Measurements from ENCODE around the gene SF3B6. TPM values are rescaled to one million over a fixed set of nuclear protein-coding genes. Genes with fewer than 3 reads are reported as not detected.

Gene SF3B6
- 10 to 100 TPM; 21.4 to 42.8 TPM for total RNA-seq

GRCh38 chr2:24075915-24076848 is at the start of gene SF3B6:
Gene SF3B6, minus strand, starts transcription at chr2:24076326. Its CDS starts 97 bp downstream, at chr2:24076229.
- TF ChIP-seq POLR2A (IDR thresholded peaks at IDR 0.05) (peak in 2 of 3 donors; percentile 51 to 65), CTCF (IDR thresholded peaks at IDR 0.05) (peak in 1 of 7 experiments; percentile 7)
- H3K4me3 ChIP-seq: peak within 1 kb of the TSS; percentile 47 to 86
- peaks cover 0 to 6% of the 10 kb centered on the region in 2 donors for H3K36me3 ChIP-seq (replicated peaks in 1 of 2; ENCODE audit: insufficient read depth in 1 of 2, low read depth in 2 of 2)
- DNase-seq: peak; percentile 100
- WGBS, 2 donors: 0 to 1% methylated on average over 41 to 62 of the region's 64 CpGs
- no peaks in the 10 kb centered on the region for H3K9me3 ChIP-seq
- intact Hi-C loops (cut with DNase I): no loop called here
- peak within 1 kb of the TSS; percentile 89 to 94 (median 92) for H3K27ac ChIP-seq
- H3K4me1 ChIP-seq: peaks cover 26% of the 10 kb centered on the region
- ATAC-seq: peak; percentile 91
- H3K27me3 ChIP-seq: no peaks in the 10 kb centered on the region

- WGBS, 2 donors: 10 to 21% methylated on average over 4 to 9 of the region's 9 CpGs
- DNase-seq: no peak
- peak overlapping the region; percentile 36 to 59 for H3K4me3 ChIP-seq
- H3K27ac ChIP-seq: peak overlapping the region; percentile 80 to 91 (median 82)
- H3K36me3 ChIP-seq (replicated peaks in 1 of 2; ENCODE audit: insufficient read depth in 1 of 2, low read depth in 2 of 2): no peaks in the 10 kb centered on the region
- H3K9me3 ChIP-seq: no peaks in the 10 kb centered on the region
- peak; percentile 6 for ATAC-seq
- no peaks in the 10 kb centered on the region for H3K27me3 ChIP-seq
- intact Hi-C loops (cut with DNase I): no loop called here
- H3K4me1 ChIP-seq: peaks cover 12% of the 10 kb centered on the region
- TF ChIP-seq POLR2A (IDR thresholded peaks at IDR 0.05) (no peak), CTCF (IDR thresholded peaks at IDR 0.05) (no peak)
Measured at GRCh38 chr2:24123922-24124580, 47.9 kb upstream of the SF3B6 start.

GRCh38 chr2:24123195-24123921 is 47.2 kb upstream of the SF3B6 start, which contains the start of the genes FAM228B and PFN4:
Gene FAM228B, plus strand, starts transcription at chr2:24123469. Its CDS starts 893 bp downstream, at chr2:24124362.
Gene PFN4, minus strand, starts transcription at chr2:24123334. Its CDS starts 799 bp downstream, at chr2:24122535.
- Histone ChIP-seq H3K4me3 (peak within 1 kb of the TSS; percentile 36 to 59), H3K4me1 (peaks cover 12% of the 10 kb centered on the region), H3K27me3 (no peaks in the 10 kb centered on the region), H3K36me3 (replicated peaks in 1 of 2; ENCODE audit: insufficient read depth in 1 of 2, low read depth in 2 of 2) (no peaks in the 10 kb centered on the region), H3K9me3 (no peaks in the 10 kb centered on the region), H3K27ac (peak within 1 kb of the TSS; percentile 80 to 91 (median 82))
- TF ChIP-seq CTCF (IDR thresholded peaks at IDR 0.05): no peak
- TF ChIP-seq POLR2A (IDR thresholded peaks at IDR 0.05): peak; percentile 74 to 79 (median 74)
- 0% methylated on average over 1 to 87 of the region's 103 CpGs for WGBS, 2 donors
- ATAC-seq: peak; percentile 98
- DNase-seq: peak; percentile 87 to 91 (median 89)
- intact Hi-C loops (cut with DNase I): no loop called here

- intact Hi-C loops (cut with DNase I): no loop called here
- Histone ChIP-seq H3K27ac (peak overlapping the region; percentile 80 to 91 (median 82)), H3K27me3 (no peaks in the 10 kb centered on the region), H3K4me1 (peaks cover 12% of the 10 kb centered on the region), H3K36me3 (replicated peaks in 1 of 2; ENCODE audit: insufficient read depth in 1 of 2, low read depth in 2 of 2) (no peaks in the 10 kb centered on the region), H3K4me3 (peak overlapping the region; percentile 36 to 59), H3K9me3 (no peaks in the 10 kb centered on the region)
- WGBS, 2 donors: 9 to 14% methylated on average over 10 to 15 of the region's 15 CpGs
- ATAC-seq (peak; percentile 2), DNase-seq (no peak)
- TF ChIP-seq POLR2A (IDR thresholded peaks at IDR 0.05) (no peak), CTCF (IDR thresholded peaks at IDR 0.05) (no peak)
Measured at GRCh38 chr2:24122366-24123194, 46.5 kb upstream of the SF3B6 start.
